OCI-LY1 (cell line): Measurements from ENCODE around the gene CFAP61.

Source experiments
- H2AFZ ChIP-seq: fragments of 200-600 bp; sonication (generic), shearing (Covaris generic); 2 replicates; pipeline ENCODE4 v1.6.0; 2014; ENCODE audit warnings: antibody characterized with exemption, mild to moderate bottlenecking, low read length
- H3F3A ChIP-seq: fragments of 200-600 bp; sonication (generic), shearing (Covaris generic); 2 replicates; pipeline ENCODE4 v1.6.0; 2014; ENCODE audit warnings: mild to moderate bottlenecking, antibody characterized with exemption, low read length, moderate library complexity; ENCODE audit not compliant: insufficient read depth
- H3K27ac ChIP-seq: fragments of 200-600 bp; sonication (generic); 2 replicates; pipeline ENCODE4 v1.5.1; 2014; ENCODE audit warnings: low read length, mixed run types, mild to moderate bottlenecking, low read depth; ENCODE audit not compliant: poor library complexity, severe bottlenecking
- H3K27me3 ChIP-seq: fragments of 200-600 bp; sonication (generic); 2 replicates; pipeline ENCODE4 v1.6.0; 2014; ENCODE audit warnings: antibody characterized with exemption, mild to moderate bottlenecking, low read length, moderate library complexity; ENCODE audit not compliant: insufficient read depth
- H3K36me3 ChIP-seq: fragments of 200-600 bp; sonication (generic); 2 replicates; pipeline ENCODE4 v1.6.1; 2014; ENCODE audit warnings: mild to moderate bottlenecking, antibody characterized with exemption, low read length, moderate library complexity, mixed read lengths; ENCODE audit not compliant: insufficient read depth
- H3K4me1 ChIP-seq: fragments of 200-600 bp; sonication (generic); 2 replicates; pipeline ENCODE4 v1.5.1; 2014; ENCODE audit warnings: mild to moderate bottlenecking, low read length, moderate library complexity; ENCODE audit not compliant: insufficient read depth, severe bottlenecking
- H3K4me2 ChIP-seq: fragments of 200-600 bp; sonication (generic), shearing (Covaris generic); 2 replicates; pipeline ENCODE4 v1.6.1; 2014; ENCODE audit warnings: low read length
- H3K4me3 ChIP-seq: fragments of 200-600 bp; sonication (generic); 2 replicates; pipeline ENCODE4 v1.5.1; 2014; ENCODE audit warnings: low read length, low read depth, mild to moderate bottlenecking, mixed read lengths; ENCODE audit not compliant: poor library complexity, severe bottlenecking
- H3K79me2 ChIP-seq: fragments of 200-600 bp; shearing (Covaris generic); 2 replicates; pipeline ENCODE4 v1.6.1; 2016; ENCODE audit warnings: mixed run types, low read length, mixed read lengths; ENCODE audit not compliant: insufficient read depth
- H3K9ac ChIP-seq: fragments of 200-600 bp; sonication (generic), shearing (Covaris generic); 2 replicates; pipeline ENCODE4 v1.6.1; 2014; ENCODE audit warnings: mild to moderate bottlenecking, low read length, mixed read lengths
- H3K9me2 ChIP-seq: fragments of 200-600 bp; sonication (generic), shearing (Covaris generic); 2 replicates; pipeline ENCODE4 v1.6.1; 2014; ENCODE audit warnings: low read depth, mild to moderate bottlenecking, low read length, mixed read lengths
- H3K9me3 ChIP-seq: fragments of 200-600 bp; shearing (Covaris generic); 2 replicates; pipeline ENCODE4 v1.6.1; 2014; ENCODE audit warnings: low read length, mixed read lengths
- H4K20me1 ChIP-seq: fragments of 200-600 bp; sonication (generic), shearing (Covaris generic); 2 replicates; pipeline ENCODE4 v1.6.0; 2016; ENCODE audit warnings: mild to moderate bottlenecking, low read length; ENCODE audit not compliant: insufficient read depth
- EZH2 ChIP-seq: fragments of 200-600 bp; sonication (generic), shearing (Covaris generic); IDR thresholded peaks from 2 replicates; pipeline ENCODE4 v1.8.0; 2017; ENCODE audit warnings: borderline replicate concordance, mixed run types, mild to moderate bottlenecking, antibody characterized with exemption, low read length, moderate library complexity, mixed read lengths
- TF ChIP-seq, protein P1 (sequence below): fragments of 200-600 bp; sonication (generic), shearing (Covaris generic); IDR thresholded peaks from 2 replicates; pipeline ENCODE4 v1.5.1; 2017; ENCODE audit warnings: mild to moderate bottlenecking, antibody characterized with exemption, low read length, moderate library complexity, mixed read lengths

CFAP61 gene

DNA sequence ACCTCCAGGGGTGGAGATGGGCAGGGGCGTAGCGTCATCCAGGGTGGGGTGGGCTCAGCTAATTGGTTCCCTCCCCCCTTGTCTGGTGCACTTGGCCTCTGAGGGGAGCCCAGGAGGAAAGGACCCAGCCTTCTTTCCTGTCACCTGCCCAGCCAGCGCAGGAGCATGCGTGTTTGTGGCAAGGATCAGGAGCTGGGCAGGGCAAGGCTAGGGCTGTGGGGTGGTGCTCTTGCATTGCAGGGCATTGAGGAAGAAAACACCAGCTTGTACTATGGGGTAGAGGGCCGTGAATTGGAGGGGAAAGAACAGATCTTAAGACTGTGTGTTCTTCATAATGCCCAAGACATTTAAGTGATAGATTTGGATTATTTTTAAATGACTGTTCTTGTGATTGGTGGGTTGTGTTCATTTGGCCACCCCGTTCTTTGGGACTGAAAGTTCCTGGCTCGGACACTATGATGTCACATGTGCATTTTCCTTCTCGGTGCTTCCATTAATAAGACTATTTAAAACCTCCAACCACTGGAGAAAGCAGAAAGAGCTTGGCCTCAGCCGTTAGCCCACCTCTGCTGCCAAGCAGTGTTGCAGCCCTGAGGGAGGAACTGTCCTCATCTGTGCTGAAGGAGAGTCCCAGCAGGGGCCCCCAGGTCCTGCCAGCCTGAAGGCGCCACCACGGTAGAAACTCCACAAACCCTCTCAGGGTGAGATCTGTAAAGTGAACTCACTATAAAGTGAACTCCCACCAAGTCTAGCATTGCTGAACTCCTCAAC, 179.4 kb downstream of the CFAP61 start:
- H3K79me2 ChIP-seq = no peaks in the 10 kb centered on the region
- H3K9me3 ChIP-seq = no peaks in the 10 kb centered on the region
- no peak overlapping the region for H2AFZ ChIP-seq
- H3K9ac ChIP-seq = no peak overlapping the region
- H3K27me3 ChIP-seq = no peaks in the 10 kb centered on the region
- H3K27ac ChIP-seq = no peak overlapping the region
- H3K4me3 ChIP-seq = no peak overlapping the region
- H4K20me1 ChIP-seq = no peaks in the 10 kb centered on the region
- no peaks in the 10 kb centered on the region for H3K4me1 ChIP-seq
- no peak for TF ChIP-seq EZH2
- TF ChIP-seq, protein P1, sequence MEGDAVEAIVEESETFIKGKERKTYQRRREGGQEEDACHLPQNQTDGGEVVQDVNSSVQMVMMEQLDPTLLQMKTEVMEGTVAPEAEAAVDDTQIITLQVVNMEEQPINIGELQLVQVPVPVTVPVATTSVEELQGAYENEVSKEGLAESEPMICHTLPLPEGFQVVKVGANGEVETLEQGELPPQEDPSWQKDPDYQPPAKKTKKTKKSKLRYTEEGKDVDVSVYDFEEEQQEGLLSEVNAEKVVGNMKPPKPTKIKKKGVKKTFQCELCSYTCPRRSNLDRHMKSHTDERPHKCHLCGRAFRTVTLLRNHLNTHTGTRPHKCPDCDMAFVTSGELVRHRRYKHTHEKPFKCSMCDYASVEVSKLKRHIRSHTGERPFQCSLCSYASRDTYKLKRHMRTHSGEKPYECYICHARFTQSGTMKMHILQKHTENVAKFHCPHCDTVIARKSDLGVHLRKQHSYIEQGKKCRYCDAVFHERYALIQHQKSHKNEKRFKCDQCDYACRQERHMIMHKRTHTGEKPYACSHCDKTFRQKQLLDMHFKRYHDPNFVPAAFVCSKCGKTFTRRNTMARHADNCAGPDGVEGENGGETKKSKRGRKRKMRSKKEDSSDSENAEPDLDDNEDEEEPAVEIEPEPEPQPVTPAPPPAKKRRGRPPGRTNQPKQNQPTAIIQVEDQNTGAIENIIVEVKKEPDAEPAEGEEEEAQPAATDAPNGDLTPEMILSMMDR = no peak
- no peaks in the 10 kb centered on the region for H3K9me2 ChIP-seq
- no peaks in the 10 kb centered on the region for H3K36me3 ChIP-seq
- no peaks in the 10 kb centered on the region for H3F3A ChIP-seq
- H3K4me2 ChIP-seq = no peak overlapping the region

DNA sequence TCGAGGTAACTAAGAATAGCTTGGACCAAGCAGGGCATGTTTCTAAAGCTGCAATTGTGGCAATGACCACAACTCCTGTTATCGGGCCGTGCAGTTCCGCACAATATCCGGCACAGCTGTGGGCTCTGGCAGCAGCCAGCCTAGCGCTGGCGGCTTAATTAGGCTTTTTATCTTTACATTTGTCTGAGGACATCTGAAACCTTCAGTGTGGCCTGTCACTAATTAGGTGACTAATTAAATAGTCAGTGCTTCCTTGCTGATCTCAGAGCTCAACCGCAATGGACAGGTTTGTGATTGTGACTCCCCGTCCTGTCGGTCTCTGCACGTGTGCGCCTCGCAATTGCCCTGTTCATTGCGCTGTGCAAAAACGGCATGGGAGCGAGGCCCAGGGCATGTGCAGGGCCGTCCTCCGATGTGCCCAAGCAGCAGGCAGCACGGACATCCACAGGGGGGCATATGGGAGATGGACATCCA, 180.7 kb downstream of the CFAP61 start:
- H3K4me3 ChIP-seq = no peak overlapping the region
- H3K4me2 ChIP-seq = no peak overlapping the region
- TF ChIP-seq, protein P1 = no peak
- no peak for TF ChIP-seq EZH2
- H3K9me3 ChIP-seq = no peaks in the 10 kb centered on the region
- H3K79me2 ChIP-seq = no peaks in the 10 kb centered on the region
- no peaks in the 10 kb centered on the region for H3K4me1 ChIP-seq
- H3K9me2 ChIP-seq = no peaks in the 10 kb centered on the region
- H2AFZ ChIP-seq = no peak overlapping the region
- no peak overlapping the region for H3K9ac ChIP-seq
- no peaks in the 10 kb centered on the region for H4K20me1 ChIP-seq
- H3F3A ChIP-seq = no peaks in the 10 kb centered on the region
- H3K27me3 ChIP-seq = no peaks in the 10 kb centered on the region
- H3K27ac ChIP-seq = no peak overlapping the region
- no peaks in the 10 kb centered on the region for H3K36me3 ChIP-seq

DNA sequence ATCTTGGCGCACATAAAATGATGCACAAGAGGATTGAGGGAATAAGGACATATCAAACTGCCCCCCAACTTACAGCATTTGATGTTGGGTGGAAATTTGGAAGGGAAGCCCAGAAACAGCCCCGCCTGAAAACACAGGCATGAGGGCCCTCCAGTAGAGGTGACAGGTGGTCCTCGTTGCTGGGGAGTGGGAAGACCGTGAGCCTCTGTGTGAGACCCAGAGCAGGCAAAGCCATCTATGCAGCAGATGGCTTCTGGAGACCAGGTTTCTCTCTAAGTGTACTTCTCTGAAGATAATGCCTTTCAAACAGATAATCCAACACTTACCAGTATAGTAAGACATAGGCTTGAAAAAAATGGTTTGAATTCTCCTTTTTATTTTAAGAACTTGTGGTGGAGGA, 183.3 kb downstream of the CFAP61 start:
- no peaks in the 10 kb centered on the region for H3K9me2 ChIP-seq
- H3F3A ChIP-seq = no peaks in the 10 kb centered on the region
- H3K27ac ChIP-seq = no peak overlapping the region
- H4K20me1 ChIP-seq = no peaks in the 10 kb centered on the region
- H3K4me3 ChIP-seq = no peak overlapping the region
- no peak overlapping the region for H2AFZ ChIP-seq
- H3K4me2 ChIP-seq = no peak overlapping the region
- H3K79me2 ChIP-seq = no peaks in the 10 kb centered on the region
- H3K4me1 ChIP-seq = no peaks in the 10 kb centered on the region
- H3K36me3 ChIP-seq = no peaks in the 10 kb centered on the region
- TF ChIP-seq, protein P1 = no peak
- no peak for TF ChIP-seq EZH2
- H3K9me3 ChIP-seq = no peaks in the 10 kb centered on the region
- no peaks in the 10 kb centered on the region for H3K27me3 ChIP-seq
- H3K9ac ChIP-seq = no peak overlapping the region
